Measurements from ENCODE around the gene GHDC.

DNA sequence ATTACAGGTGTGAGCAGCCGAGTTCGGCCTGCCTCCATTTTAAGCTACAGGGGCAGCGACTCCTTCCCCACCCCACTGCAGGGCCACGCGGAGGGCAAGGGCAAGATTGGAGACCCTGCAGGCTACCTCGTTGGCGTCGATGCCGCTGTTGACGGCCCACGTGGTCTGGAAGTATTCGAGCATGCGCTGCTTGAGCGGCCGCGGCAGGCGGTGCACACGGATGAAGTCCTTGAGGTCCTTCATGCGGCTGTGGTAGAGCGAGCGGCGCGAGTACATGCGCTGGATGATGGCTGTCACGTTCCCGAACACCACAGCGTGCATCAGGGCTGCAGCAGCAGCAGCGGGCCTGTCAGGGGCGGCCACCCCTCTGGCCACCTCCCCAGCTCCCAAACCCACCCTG lies 24.9 kb downstream of the GHDC start:
- TF ChIP-seq, protein P1, sequence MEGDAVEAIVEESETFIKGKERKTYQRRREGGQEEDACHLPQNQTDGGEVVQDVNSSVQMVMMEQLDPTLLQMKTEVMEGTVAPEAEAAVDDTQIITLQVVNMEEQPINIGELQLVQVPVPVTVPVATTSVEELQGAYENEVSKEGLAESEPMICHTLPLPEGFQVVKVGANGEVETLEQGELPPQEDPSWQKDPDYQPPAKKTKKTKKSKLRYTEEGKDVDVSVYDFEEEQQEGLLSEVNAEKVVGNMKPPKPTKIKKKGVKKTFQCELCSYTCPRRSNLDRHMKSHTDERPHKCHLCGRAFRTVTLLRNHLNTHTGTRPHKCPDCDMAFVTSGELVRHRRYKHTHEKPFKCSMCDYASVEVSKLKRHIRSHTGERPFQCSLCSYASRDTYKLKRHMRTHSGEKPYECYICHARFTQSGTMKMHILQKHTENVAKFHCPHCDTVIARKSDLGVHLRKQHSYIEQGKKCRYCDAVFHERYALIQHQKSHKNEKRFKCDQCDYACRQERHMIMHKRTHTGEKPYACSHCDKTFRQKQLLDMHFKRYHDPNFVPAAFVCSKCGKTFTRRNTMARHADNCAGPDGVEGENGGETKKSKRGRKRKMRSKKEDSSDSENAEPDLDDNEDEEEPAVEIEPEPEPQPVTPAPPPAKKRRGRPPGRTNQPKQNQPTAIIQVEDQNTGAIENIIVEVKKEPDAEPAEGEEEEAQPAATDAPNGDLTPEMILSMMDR (IDR thresholded peaks at IDR 0.05) = no peak
- no peak for TF ChIP-seq EP300 (IDR thresholded peaks at IDR 0.05)
- no peak for TF ChIP-seq POLR2A (IDR thresholded peaks at IDR 0.05)
